Measurements from ENCODE around the gene KRT86.

GRCh38 chr12:52321418-52321817 is 47.0 kb downstream of the KRT86 start:
- TF ChIP-seq CTCF (conservative IDR thresholded peaks at IDR 0.05; ENCODE audit: low read depth in 2 of 2) (no peak), POLR2AphosphoS5 (IDR thresholded peaks at IDR 0.05; ENCODE audit: low read depth) (no peak), STAT1 (IDR thresholded peaks at IDR 0.05; ENCODE audit: unreplicated experiment) (no peak), EZH2 (IDR thresholded peaks at IDR 0.05; ENCODE audit: low read depth, unreplicated experiment) (no peak), JUNB (IDR thresholded peaks at IDR 0.05; ENCODE audit: unreplicated experiment) (no peak), EZH2phosphoT487 (IDR thresholded peaks at IDR 0.05; ENCODE audit: unreplicated experiment) (no peak), REST (IDR thresholded peaks at IDR 0.05; ENCODE audit: unreplicated experiment) (no peak), ZNF331 (CRISPR knock-in tag; IDR thresholded peaks at IDR 0.05; ENCODE audit: low read depth) (no peak), ZNF462 (CRISPR knock-in tag; IDR thresholded peaks at IDR 0.05) (no peak)
